K562 (cell line): ENCODE measurements around the gene SLC30A7. TPM values are rescaled to one million over a fixed set of nuclear protein-coding genes. Genes with fewer than 3 reads are reported as not detected.

Experiments
- ARID4B ChIP-seq: sonication (generic); formaldehyde crosslinking; IDR thresholded peaks from 2 replicates; pipeline ENCODE4 v1.8.0; 2022; ENCODE audit warnings: mild to moderate bottlenecking, missing genetic modification reagents
- BHLHE40 ChIP-seq: IDR thresholded peaks from 2 replicates; pipeline ENCODE4 v1.6.1; 2011; ENCODE audit warnings: low read length, improper control_type of control experiment
- CTCF ChIP-seq, 3 experiments: IDR thresholded peaks in 2 of 3; conservative IDR thresholded peaks in 1 of 3; 2 replicates each; pipeline ENCODE4 v1.5.1; 2011 to 2012; ENCODE audit warnings: low read length in 3 of 3, mild to moderate bottlenecking in 3 of 3, control low read depth in 2 of 3, improper control_type of control experiment in 1 of 3, inconsistent platforms in 1 of 3, low read depth in 1 of 3, mixed read lengths in 1 of 3, moderate library complexity in 1 of 3; ENCODE audit not compliant: insufficient read depth in 2 of 3
- MNT ChIP-seq, 2 experiments: fragments of 450-650 bp; conservative IDR thresholded peaks; 2 replicates each; pipeline ENCODE4 v1.6.1; 2017; ENCODE audit warnings: mild to moderate bottlenecking in 2 of 2, moderate library complexity in 2 of 2
- NFIC ChIP-seq: fragments of 450-650 bp; IDR thresholded peaks from 2 replicates; pipeline ENCODE4 v1.6.1; 2017; ENCODE audit warnings: mild to moderate bottlenecking, inconsistent platforms
- NKRF ChIP-seq: fragments of 450-650 bp; IDR thresholded peaks from 2 replicates; pipeline ENCODE4 v1.6.1; 2016; ENCODE audit warnings: borderline replicate concordance
- TBP ChIP-seq: optimal IDR thresholded peaks from 2 replicates; pipeline ENCODE3; 2011; ENCODE audit warnings: low read depth, low read length, improper control_type of control experiment
- YY1 ChIP-seq, 3 experiments: IDR thresholded peaks; 2 replicates each; pipeline ENCODE4 v1.6.1; 2011; ENCODE audit warnings: low read length in 2 of 3, mild to moderate bottlenecking in 2 of 3, moderate library complexity in 2 of 3, borderline replicate concordance in 1 of 3, control low read depth in 1 of 3, low read depth in 1 of 3; ENCODE audit not compliant: insufficient read depth in 3 of 3, insufficient replicate concordance in 2 of 3, control insufficient read depth in 1 of 3, insufficient read length in 1 of 3; ENCODE audit errors: extremely low read depth in 1 of 3
- ZNF398 ChIP-seq: fragments of 250-450 bp; sonication (Bioruptor Pico); IDR thresholded peaks from 2 replicates; pipeline ENCODE4 v1.8.0; 2021; ENCODE audit warnings: moderate library complexity, mild to moderate bottlenecking, inconsistent platforms
- ZNF695 ChIP-seq: fragments of 450-650 bp; formaldehyde crosslinking; IDR thresholded peaks from 2 replicates; pipeline ENCODE4 v1.4.0; 2020; ENCODE audit warnings: mild to moderate bottlenecking, moderate library complexity
- ZNF766 ChIP-seq: fragments of 200-800 bp; sonication (Bioruptor generic); conservative IDR thresholded peaks from 2 replicates; pipeline ENCODE4 v1.6.1; 2016; ENCODE audit warnings: missing genetic modification characterization, missing compliant biosample characterization
- ZNF778 ChIP-seq: fragments of 450-650 bp; formaldehyde crosslinking; IDR thresholded peaks from 2 replicates; pipeline ENCODE4 v1.4.0; 2020; ENCODE audit warnings: mild to moderate bottlenecking, moderate library complexity
- polyA plus RNA-seq, 8 experiments: library from polyadenylated mRNA; depleted of rRNA in 4 of 8; stranded (reverse) in 5 of 8; unstranded in 3 of 8; fragments of >200 nt; fragmentation: Nextera tagmentation in 2 of 8; fragmentation: Illumina TruSeq in 1 of 8; extraction: Ambion mirVana in 2 of 8; extraction: Trizol in 1 of 8; gene quantifications; 2 replicates each; pipeline versions ENCODE4 v1.2.1 to v1.2.3, GENCODE V29; 2011 to 2014; ENCODE audit warnings: inconsistent platforms in 1 of 8, missing spikeins in 1 of 8
- total RNA-seq, 7 experiments: library from RNA; depleted of rRNA in 6 of 7; stranded (reverse); fragments of >200 nt in 6 of 7; fragmentation: Illumina TruSeq in 2 of 7; extraction: Trizol in 2 of 7; gene quantifications; 2 replicates each; pipeline versions ENCODE4 v1.2.1 to v1.2.3, GENCODE V29; 2011 to 2021; ENCODE audit warnings: low replicate concordance in 1 of 7

SLC30A7 gene
- total and polyA plus RNA-seq, 9 of the 15 experiments (the other 6 are each of a cell fraction or from before 2014, with no cell fraction given), result 3.5 to 17.1 (median 7.2) TPM

GRCh38 chr1:100895540-100896480, at the start of gene SLC30A7 (continued):
- TF ChIP-seq MNT (conservative IDR thresholded peaks at IDR 0.05) (peak; percentile 57 to 79), ZNF778 (CRISPR knock-in tag) (no peak), ZNF695 (CRISPR knock-in tag) (no peak), NFIC (peak; percentile 92), ARID4B (CRISPR knock-in tag) (peak; percentile 85), CTCF (IDR thresholded peaks at IDR 0.05 in 2 of 3, conservative IDR thresholded peaks at IDR 0.05 in 1 of 3; ENCODE audit: insufficient read depth in 2 of 3, low read depth in 1 of 3, low read length in 3 of 3) (no peak; a peak in 1 of 6 replicates), ZNF766 (CRISPR knock-in tag) (0 out of 2 replicates have a peak, but pooled peaks have one; percentile 9), NKRF (peak; percentile 74; the same call in 1 of the 2 replicates), ZNF398 (CRISPR knock-in tag) (no peak), BHLHE40 (0 out of 2 replicates have a peak, but pooled peaks have one; percentile 3), YY1 (IDR thresholded peaks at IDR 0.05; ENCODE audit: borderline replicate concordance in 1 of 3, control insufficient read depth in 1 of 3, extremely low read depth in 1 of 3, insufficient read depth in 3 of 3, insufficient read length in 1 of 3, insufficient replicate concordance in 2 of 3, low read depth in 1 of 3, low read length in 2 of 3) (peak in 1 of 3 experiments; percentile 6), TBP (peak; percentile 55)
